K562 (cell line): ENCODE data around the gene CRK. TPM values are rescaled to one million over a fixed set of nuclear protein-coding genes. Genes with fewer than 3 reads are reported as not detected.

Experiments used
- ATAC-seq: fragments of 200-7000 bp; cut with Tn5 transposase; 3 replicates; pipeline ENCODE4 v1.9.1; 2020; ENCODE audit warnings: moderate library complexity
- BruUV-seq: library from RNA; stranded (reverse); fragments of 400-500 nt; replicated peaks from 2 replicates; lab custom pipeline; 2021; lab: Mats Ljungman, UMichigan
- CTCF ChIA-PET: fragments of 300-600 bp; formaldehyde crosslinking; extraction: SDS; loops from one replicate; lab custom pipeline; 2021; ENCODE audit warnings: low intra/inter-chr PET ratio; lab: Yijun Ruan, JAX
- POLR2A ChIA-PET: fragments of 300-600, 350-650 bp; sonication (Branson Sonifier 250); formaldehyde crosslinking; extraction: SDS; loops from one replicate; lab custom pipeline; 2021; ENCODE audit warnings: antibody characterized with exemption, inconsistent platforms; lab: Yijun Ruan, JAX
- DNase-seq, 4 experiments: peaks; one replicate each; pipeline versions ENCODE4 v3.0.0 to v3.0.0-alpha.2; 2011 to 2018; ENCODE audit warnings: low spot score in 3 of 4, mixed read lengths in 3 of 4; ENCODE audit errors: extremely low read depth in 1 of 4
- FAIRE-seq: peaks from 2 replicates; lab custom pipeline; 2011; peaks lifted over from hg19 to GRCh38; lab: Jason Lieb, UNC
- H2AFZ ChIP-seq: 2 replicates; pipeline ENCODE4 v1.6.0; 2011; ENCODE audit warnings: low read depth, low read length, control low read depth, inconsistent platforms
- H3K27ac ChIP-seq: fragments of 200-600 bp; 3 replicates; pipeline ENCODE4 v1.8.0; 2011; ENCODE audit warnings: low read depth, mild to moderate bottlenecking, control low read depth, inconsistent platforms, low read length, moderate library complexity, mixed read lengths; ENCODE audit errors: extremely low read depth
- H3K27me3 ChIP-seq, 2 experiments: fragments of 300-600 bp in 1 of 2; 2 replicates in 1 of 2; 3 replicates in 1 of 2; pipeline versions ENCODE4 v1.6.0 to v1.8.0; 2011; ENCODE audit warnings: inconsistent platforms in 2 of 2, low read length in 2 of 2, mild to moderate bottlenecking in 1 of 2, mixed read lengths in 1 of 2, moderate library complexity in 1 of 2; ENCODE audit not compliant: control insufficient read depth in 2 of 2, insufficient read depth in 2 of 2
- H3K36me3 ChIP-seq: fragments of 300-600 bp; 3 replicates; pipeline ENCODE4 v1.8.0; 2011; ENCODE audit warnings: mild to moderate bottlenecking, low read length, inconsistent platforms; ENCODE audit not compliant: control insufficient read depth, insufficient read depth
- H3K4me1 ChIP-seq, 2 experiments: fragments of 200-600 bp in 1 of 2; replicated peaks in 1 of 2; 2 replicates in 1 of 2; 3 replicates in 1 of 2; pipeline versions ENCODE4 v1.5.1 to v1.8.0; 2011; ENCODE audit warnings: inconsistent platforms in 2 of 2, low read length in 2 of 2, mild to moderate bottlenecking in 1 of 2, mixed read lengths in 1 of 2, moderate library complexity in 1 of 2; ENCODE audit not compliant: control insufficient read depth in 2 of 2, insufficient read depth in 2 of 2
- H3K4me2 ChIP-seq: 2 replicates; pipeline ENCODE4 v1.6.1; 2011; ENCODE audit warnings: low read length, control low read depth, inconsistent platforms, mixed read lengths; ENCODE audit not compliant: insufficient read depth
- H3K4me3 ChIP-seq: fragments of 200-600 bp; sonication (generic), shearing (Covaris generic); 2 replicates; pipeline ENCODE4 v1.5.1; 2016; ENCODE audit warnings: control low read depth, inconsistent platforms
- H3K79me2 ChIP-seq: fragments of 200-600 bp; 3 replicates; pipeline ENCODE4 v1.8.0; 2011; ENCODE audit warnings: low read length, inconsistent platforms; ENCODE audit not compliant: control insufficient read depth, insufficient read depth
- H3K9ac ChIP-seq, 2 experiments: 2 replicates each; pipeline versions ENCODE4 v1.6.0 to v1.6.1; 2011; ENCODE audit warnings: low read depth in 2 of 2, low read length in 2 of 2, control low read depth in 1 of 2, inconsistent platforms in 1 of 2, mild to moderate bottlenecking in 1 of 2, mixed read lengths in 1 of 2; ENCODE audit not compliant: insufficient read depth in 1 of 2
- H3K9me1 ChIP-seq: one replicate; pipeline ENCODE4 v1.6.0; 2011; ENCODE audit warnings: inconsistent platforms, mild to moderate bottlenecking, low read length, moderate library complexity; ENCODE audit not compliant: control insufficient read depth, insufficient read depth
- H3K9me3 ChIP-seq: replicated peaks from 2 replicates; pipeline ENCODE4 v1.5.1; 2011; ENCODE audit warnings: low read depth, low read length, inconsistent platforms; ENCODE audit not compliant: control insufficient read depth, insufficient read depth
- H4K20me1 ChIP-seq: replicated peaks from 2 replicates; pipeline ENCODE4 v1.6.1; 2011; ENCODE audit warnings: low read length, inconsistent platforms, mixed read lengths; ENCODE audit not compliant: control insufficient read depth, insufficient read depth
- CBX8 ChIP-seq: fragments of 200-600 bp; sonication (generic); IDR thresholded peaks from 2 replicates; pipeline ENCODE4 v1.6.1; 2012; ENCODE audit warnings: borderline replicate concordance, mixed run types, low read depth, mild to moderate bottlenecking, moderate library complexity, mixed read lengths, low read length, control low read depth, inconsistent platforms; ENCODE audit not compliant: poor library complexity, severe bottlenecking; ENCODE audit errors: extremely low read depth
- GTF2B ChIP-seq: IDR thresholded peaks from 2 replicates; pipeline ENCODE4 v1.6.1; 2011; ENCODE audit not compliant: insufficient read length; ENCODE audit errors: extremely low read depth
- MAX ChIP-seq: sonication (generic); formaldehyde crosslinking; IDR thresholded peaks from 2 replicates; pipeline ENCODE4 v1.9.0; 2022; ENCODE audit warnings: mild to moderate bottlenecking, missing genetic modification reagents
- POLR2AphosphoS2 ChIP-seq: IDR thresholded peaks from 2 replicates; pipeline ENCODE4 v1.6.1; 2012; ENCODE audit warnings: low read length, improper control_type of control experiment
- PRPF4 ChIP-seq: fragments of 200-400 bp; formaldehyde crosslinking; IDR thresholded peaks from one replicate; pipeline ENCODE4 v1.6.1; 2017; ENCODE audit warnings: low read length, low read depth, mild to moderate bottlenecking; ENCODE audit not compliant: insufficient read depth, poor library complexity, severe bottlenecking
- WGBS: fragments of 100-300 bp; shearing (Covaris generic); methylation state at CpG from one replicate; pipeline ENCODE4 v1.1.6; 2016; ENCODE audit warnings: low coverage, mixed read lengths; ENCODE audit not compliant: insufficient coverage; ENCODE audit errors: missing lambda C conversion rate; 5-methylcytosine and 5-hydroxymethylcytosine counted together
- in situ Hi-C: fragments of 300-500 bp; cut with MboI; formaldehyde crosslinking; loops from 4 replicates; pipeline ENCODE4 v1.15.0; 2018; ENCODE audit warnings: inconsistent platforms, mixed read lengths
- intact Hi-C: fragments of 100-400 bp; cut with micrococcal nuclease; formaldehyde crosslinking; loops from 2 replicates; pipeline ENCODE4 v1.14.2; 2022
- polyA plus RNA-seq, 8 experiments: library from polyadenylated mRNA; depleted of rRNA in 4 of 8; stranded (reverse) in 5 of 8; unstranded in 3 of 8; fragments of >200 nt; fragmentation: Nextera tagmentation in 2 of 8; fragmentation: Illumina TruSeq in 1 of 8; extraction: Ambion mirVana in 2 of 8; extraction: Trizol in 1 of 8; gene quantifications; 2 replicates each; pipeline versions ENCODE4 v1.2.1 to v1.2.3, GENCODE V29; 2011 to 2014; ENCODE audit warnings: inconsistent platforms in 1 of 8, missing spikeins in 1 of 8
- total RNA-seq, 7 experiments: library from RNA; depleted of rRNA in 6 of 7; stranded (reverse); fragments of >200 nt in 6 of 7; fragmentation: Illumina TruSeq in 2 of 7; extraction: Trizol in 2 of 7; gene quantifications; 2 replicates each; pipeline versions ENCODE4 v1.2.1 to v1.2.3, GENCODE V29; 2011 to 2021; ENCODE audit warnings: low replicate concordance in 1 of 7
- TF ChIP-seq, protein P1 (sequence below): sonication (generic); formaldehyde crosslinking; IDR thresholded peaks from 2 replicates; pipeline ENCODE4 v1.8.0; 2023; ENCODE audit warnings: missing genetic modification reagents, mild to moderate bottlenecking, borderline replicate concordance

CRK gene
- total and polyA plus RNA-seq, 9 of the 15 experiments (the other 6 are each of a cell fraction or from before 2014, with no cell fraction given): 13.1 to 40.2 (median 26.1) TPM

DNA sequence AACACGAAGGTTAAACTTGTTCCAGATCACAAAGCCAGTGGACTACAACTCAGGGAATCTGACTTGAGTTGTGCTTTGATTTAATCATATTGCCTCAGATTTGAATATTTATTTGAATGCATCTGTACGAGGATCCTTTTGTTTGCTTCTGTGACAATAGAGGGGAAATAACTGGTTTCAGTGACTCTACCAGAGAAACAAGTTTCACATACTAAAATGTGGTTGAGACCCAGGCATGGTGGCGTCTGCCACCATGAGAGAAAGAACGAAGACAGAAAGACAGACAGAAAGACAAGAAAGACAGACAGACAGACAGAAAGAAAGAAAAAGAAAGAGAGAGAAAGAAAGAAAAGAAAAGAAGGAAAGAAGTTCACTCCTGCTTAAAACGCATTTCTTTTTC lies 80.0 kb downstream of the CRK start (continued):
- TF ChIP-seq MAX (CRISPR knock-in tag) (no peak), CBX8 (no peak)

DNA sequence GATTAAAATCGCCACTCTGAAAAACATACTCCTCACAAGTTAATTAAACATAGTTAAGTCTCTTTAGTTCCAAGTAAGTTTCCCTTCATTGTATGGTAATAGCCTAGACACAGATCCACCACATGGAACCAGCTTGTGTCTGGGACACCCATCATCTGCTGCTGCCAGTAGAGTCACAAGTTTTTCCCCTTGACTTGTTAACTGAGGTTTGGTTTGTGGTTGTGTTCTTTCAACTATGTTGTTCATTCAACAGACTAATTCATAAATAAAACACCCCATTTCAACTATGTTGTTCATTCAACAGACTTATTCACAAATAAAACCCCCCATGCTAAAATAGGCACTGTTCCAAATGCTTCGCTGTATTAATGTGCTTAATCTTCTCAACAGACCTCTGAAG lies 80.4 kb downstream of the CRK start:
- Histone ChIP-seq H3K79me2 (peaks cover 99% of the 10 kb centered on the region), H3K36me3 (peaks cover 75% of the 10 kb centered on the region), H3K9me3 (no peaks in the 10 kb centered on the region), H3K4me1 (no peaks in the 10 kb centered on the region; a peak in 3 of 5 replicates), H4K20me1 (peaks cover 65% of the 10 kb centered on the region), H3K4me3 (no peak overlapping the region), H3K27me3 (no peaks in the 10 kb centered on the region), H3K4me2 (no peak overlapping the region), H3K9ac (no peak overlapping the region), H2AFZ (no peak overlapping the region), H3K27ac (no peak overlapping the region), H3K9me1 (no peaks in the 10 kb centered on the region)
- ChIA-PET CTCF (no interaction called here), POLR2A (interaction anchor here (0.7 to 1.0 kb wide), 3 partner anchors 10 to 185 kb away, joined by 3 to 4 read pairs (median 4); no protein-coding TSS in a partner anchor)
- intact Hi-C loops (no loop called here), in situ Hi-C loops (no loop called here)
- FAIRE-seq: no peak
- no peak for ATAC-seq
- BruUV-seq: no TSS peak
- WGBS: 17% methylated on average over 2 of the region's 2 CpGs
- TF ChIP-seq PRPF4 (no peak), POLR2AphosphoS2 (no peak), GTF2B (no peak)
- TF ChIP-seq, protein P1, sequence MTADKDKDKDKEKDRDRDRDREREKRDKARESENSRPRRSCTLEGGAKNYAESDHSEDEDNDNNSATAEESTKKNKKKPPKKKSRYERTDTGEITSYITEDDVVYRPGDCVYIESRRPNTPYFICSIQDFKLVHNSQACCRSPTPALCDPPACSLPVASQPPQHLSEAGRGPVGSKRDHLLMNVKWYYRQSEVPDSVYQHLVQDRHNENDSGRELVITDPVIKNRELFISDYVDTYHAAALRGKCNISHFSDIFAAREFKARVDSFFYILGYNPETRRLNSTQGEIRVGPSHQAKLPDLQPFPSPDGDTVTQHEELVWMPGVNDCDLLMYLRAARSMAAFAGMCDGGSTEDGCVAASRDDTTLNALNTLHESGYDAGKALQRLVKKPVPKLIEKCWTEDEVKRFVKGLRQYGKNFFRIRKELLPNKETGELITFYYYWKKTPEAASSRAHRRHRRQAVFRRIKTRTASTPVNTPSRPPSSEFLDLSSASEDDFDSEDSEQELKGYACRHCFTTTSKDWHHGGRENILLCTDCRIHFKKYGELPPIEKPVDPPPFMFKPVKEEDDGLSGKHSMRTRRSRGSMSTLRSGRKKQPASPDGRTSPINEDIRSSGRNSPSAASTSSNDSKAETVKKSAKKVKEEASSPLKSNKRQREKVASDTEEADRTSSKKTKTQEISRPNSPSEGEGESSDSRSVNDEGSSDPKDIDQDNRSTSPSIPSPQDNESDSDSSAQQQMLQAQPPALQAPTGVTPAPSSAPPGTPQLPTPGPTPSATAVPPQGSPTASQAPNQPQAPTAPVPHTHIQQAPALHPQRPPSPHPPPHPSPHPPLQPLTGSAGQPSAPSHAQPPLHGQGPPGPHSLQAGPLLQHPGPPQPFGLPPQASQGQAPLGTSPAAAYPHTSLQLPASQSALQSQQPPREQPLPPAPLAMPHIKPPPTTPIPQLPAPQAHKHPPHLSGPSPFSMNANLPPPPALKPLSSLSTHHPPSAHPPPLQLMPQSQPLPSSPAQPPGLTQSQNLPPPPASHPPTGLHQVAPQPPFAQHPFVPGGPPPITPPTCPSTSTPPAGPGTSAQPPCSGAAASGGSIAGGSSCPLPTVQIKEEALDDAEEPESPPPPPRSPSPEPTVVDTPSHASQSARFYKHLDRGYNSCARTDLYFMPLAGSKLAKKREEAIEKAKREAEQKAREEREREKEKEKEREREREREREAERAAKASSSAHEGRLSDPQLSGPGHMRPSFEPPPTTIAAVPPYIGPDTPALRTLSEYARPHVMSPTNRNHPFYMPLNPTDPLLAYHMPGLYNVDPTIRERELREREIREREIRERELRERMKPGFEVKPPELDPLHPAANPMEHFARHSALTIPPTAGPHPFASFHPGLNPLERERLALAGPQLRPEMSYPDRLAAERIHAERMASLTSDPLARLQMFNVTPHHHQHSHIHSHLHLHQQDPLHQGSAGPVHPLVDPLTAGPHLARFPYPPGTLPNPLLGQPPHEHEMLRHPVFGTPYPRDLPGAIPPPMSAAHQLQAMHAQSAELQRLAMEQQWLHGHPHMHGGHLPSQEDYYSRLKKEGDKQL: no peak
- DNase-seq: no peak
